B cell (primary cell): ENCODE measurements around the gene TADA1.

ENCODE experiments used
- CTCF ChIP-seq: fragments of 200-600 bp; IDR thresholded peaks from one replicate; pipeline ENCODE4 v1.8.0; 2022; ENCODE audit warnings: antibody characterized with exemption, mild to moderate bottlenecking
- EZH2 ChIP-seq: IDR thresholded peaks from 2 replicates; pipeline ENCODE4 v1.6.1; 2012; ENCODE audit warnings: borderline replicate concordance, low read depth, mild to moderate bottlenecking, moderate library complexity, low read length; ENCODE audit not compliant: insufficient read depth, poor library complexity, severe bottlenecking

GRCh38 chr1:166852918-166853317 lies 23.1 kb downstream of the TADA1 start:
- TF ChIP-seq EZH2, result no peak
- TF ChIP-seq CTCF, result no peak
